IMR-90 (cell line): ENCODE data around the gene TASP1. TPM values are rescaled to one million over a fixed set of nuclear protein-coding genes. Genes with fewer than 3 reads are reported as not detected.

Source experiments
- ATAC-seq: fragments of 200-7000 bp; cut with Tn5 transposase; 2 replicates; pipeline ENCODE4 v1.9.1; 2020; ENCODE audit warnings: low read depth, mild to moderate bottlenecking, moderate library complexity
- BruUV-seq: library from RNA; stranded (reverse); fragments of 400-500 nt; replicated peaks from 2 replicates; lab custom pipeline; 2021; lab: Mats Ljungman, UMichigan
- CTCF ChIA-PET: fragments of 300-600 bp; formaldehyde crosslinking; extraction: SDS; loops from one replicate; lab custom pipeline; 2021; ENCODE audit warnings: antibody characterized with exemption; lab: Yijun Ruan, JAX
- POLR2A ChIA-PET: fragments of 300-600 bp; sonication (Branson Sonifier 250); formaldehyde crosslinking; loops from one replicate; lab custom pipeline; 2022; ENCODE audit warnings: antibody characterized with exemption; ENCODE audit not compliant: unreplicated experiment; lab: Charles Lee
- DNase-seq: peaks from one replicate; pipeline ENCODE4 v3.0.0; 2013
- H2AFZ ChIP-seq: replicated peaks from 2 replicates; pipeline ENCODE3; 2013; ENCODE audit warnings: low read length, mild to moderate bottlenecking; ENCODE audit not compliant: poor library complexity
- H2AK5ac ChIP-seq: 2 replicates; pipeline ENCODE4 v1.6.1; 2013; ENCODE audit warnings: low read depth, low read length, inconsistent platforms
- H2AK9ac ChIP-seq: replicated peaks from 2 replicates; pipeline ENCODE3; 2013; ENCODE audit warnings: mild to moderate bottlenecking, low read depth, low read length, moderate library complexity; ENCODE audit not compliant: poor library complexity
- H2BK120ac ChIP-seq: 2 replicates; pipeline ENCODE4 v1.6.1; 2013; ENCODE audit warnings: low read depth, low read length, inconsistent platforms
- H2BK15ac ChIP-seq: 3 replicates; pipeline ENCODE4 v1.6.1; 2013; ENCODE audit warnings: low read depth, low read length, inconsistent platforms
- H2BK20ac ChIP-seq: 2 replicates; pipeline ENCODE4 v1.6.1; 2013; ENCODE audit warnings: low read depth, mild to moderate bottlenecking, inconsistent platforms, low read length, moderate library complexity
- H2BK5ac ChIP-seq: 2 replicates; pipeline ENCODE4 v1.6.1; 2013; ENCODE audit warnings: mild to moderate bottlenecking, low read depth, low read length, inconsistent platforms; ENCODE audit not compliant: poor library complexity, severe bottlenecking
- H3K14ac ChIP-seq: replicated peaks from 2 replicates; pipeline ENCODE4 v1.6.1; 2013; ENCODE audit warnings: low read depth, low read length, inconsistent platforms
- H3K18ac ChIP-seq: 2 replicates; pipeline ENCODE4 v1.6.1; 2013; ENCODE audit warnings: low read depth, low read length, control low read depth
- H3K23ac ChIP-seq: 2 replicates; pipeline ENCODE4 v1.6.1; 2013; ENCODE audit warnings: low read depth, low read length, inconsistent platforms
- H3K27ac ChIP-seq: 2 replicates; pipeline ENCODE4 v1.5.1; 2013; ENCODE audit warnings: mild to moderate bottlenecking, control low read depth, low read length; ENCODE audit not compliant: insufficient read depth
- H3K27me3 ChIP-seq: 2 replicates; pipeline ENCODE4 v1.6.1; 2013; ENCODE audit warnings: low read length; ENCODE audit not compliant: control insufficient read depth, insufficient read depth
- H3K36me3 ChIP-seq: 2 replicates; pipeline ENCODE4 v1.6.1; 2013; ENCODE audit warnings: low read length, mixed read lengths; ENCODE audit not compliant: control insufficient read depth, insufficient read depth
- H3K4ac ChIP-seq: 2 replicates; pipeline ENCODE4 v1.6.1; 2013; ENCODE audit warnings: low read depth, low read length, inconsistent platforms
- H3K4me1 ChIP-seq: 2 replicates; pipeline ENCODE4 v1.6.1; 2013; ENCODE audit warnings: low read length, mixed read lengths; ENCODE audit not compliant: control insufficient read depth, insufficient read depth
- H3K4me2 ChIP-seq: 2 replicates; pipeline ENCODE4 v1.6.1; 2013; ENCODE audit warnings: low read depth, mild to moderate bottlenecking, control low read depth, low read length, moderate library complexity
- H3K4me3 ChIP-seq: 2 replicates; pipeline ENCODE4 v1.5.1; 2013; ENCODE audit warnings: low read depth, mild to moderate bottlenecking, control low read depth, low read length, moderate library complexity; ENCODE audit not compliant: insufficient read depth
- H3K56ac ChIP-seq: 2 replicates; pipeline ENCODE4 v1.6.1; 2013; ENCODE audit warnings: low read length, inconsistent platforms; ENCODE audit not compliant: insufficient read depth; ENCODE audit errors: extremely low read depth
- H3K79me1 ChIP-seq, 2 experiments: 2 replicates each; pipeline ENCODE4 v1.6.1; 2013; ENCODE audit warnings: low read length in 2 of 2, inconsistent platforms in 1 of 2, low read depth in 1 of 2
- H3K9ac ChIP-seq: 2 replicates; pipeline ENCODE4 v1.6.1; 2013; ENCODE audit warnings: low read depth, low read length, control low read depth
- H3K9me1 ChIP-seq: 2 replicates; pipeline ENCODE4 v1.6.1; 2013; ENCODE audit warnings: low read length, inconsistent platforms; ENCODE audit not compliant: insufficient read depth
- H3K9me3 ChIP-seq: 2 replicates; pipeline ENCODE4 v1.6.1; 2013; ENCODE audit warnings: low read length; ENCODE audit not compliant: control insufficient read depth, insufficient read depth
- H4K20me1 ChIP-seq: 2 replicates; pipeline ENCODE4 v1.6.1; 2013; ENCODE audit warnings: low read length, inconsistent platforms; ENCODE audit not compliant: insufficient read depth
- H4K5ac ChIP-seq: 2 replicates; pipeline ENCODE4 v1.6.1; 2013; ENCODE audit warnings: mild to moderate bottlenecking, low read depth, low read length, control low read depth
- H4K8ac ChIP-seq, 2 experiments: 2 replicates each; pipeline ENCODE4 v1.6.1; 2013; ENCODE audit warnings: low read depth in 2 of 2, low read length in 2 of 2, control low read depth in 1 of 2, inconsistent platforms in 1 of 2
- H4K91ac ChIP-seq: 2 replicates; pipeline ENCODE4 v1.6.1; 2013; ENCODE audit warnings: low read depth, low read length, inconsistent platforms; ENCODE audit not compliant: insufficient read depth
- CEBPB ChIP-seq: IDR thresholded peaks from 2 replicates; pipeline ENCODE4 v1.6.1; 2012; ENCODE audit warnings: low read depth, low read length, improper control_type of control experiment
- CHD1 ChIP-seq: IDR thresholded peaks from 2 replicates; pipeline ENCODE4 v1.6.1; 2012; ENCODE audit warnings: low read depth, low read length, improper control_type of control experiment
- MAFK ChIP-seq: IDR thresholded peaks from 2 replicates; pipeline ENCODE4 v1.6.1; 2012; ENCODE audit warnings: low read depth, low read length, improper control_type of control experiment
- NFE2L2 ChIP-seq: fragments of 150-350 bp; IDR thresholded peaks from 2 replicates; pipeline ENCODE4 v1.6.1; 2016; ENCODE audit warnings: low read depth, mild to moderate bottlenecking, low read length
- RCOR1 ChIP-seq: IDR thresholded peaks from 2 replicates; pipeline ENCODE4 v1.6.1; 2012; ENCODE audit warnings: mild to moderate bottlenecking, low read length, improper control_type of control experiment; ENCODE audit not compliant: insufficient replicate concordance
- RFX5 ChIP-seq: IDR thresholded peaks from 2 replicates; pipeline ENCODE4 v1.8.0; 2012; ENCODE audit warnings: low read depth, mild to moderate bottlenecking, low read length, moderate library complexity
- WGBS, 2 experiments: methylation state at CpG; one replicate each; pipeline versions ENCODE4 v1.1.5 to v1.1.7; 2013; ENCODE audit warnings: missing lambda C conversion rate in 2 of 2; ENCODE audit not compliant: insufficient read length in 1 of 2; ENCODE audit errors: extremely low coverage in 2 of 2; 5-methylcytosine and 5-hydroxymethylcytosine counted together
- dilution Hi-C: fragments of 300-500 bp; cut with HindIII; formaldehyde crosslinking; loops from one replicate; pipeline ENCODE4 v1.14.3; 2018; ENCODE audit warnings: low sequenced_read_pairs; ENCODE audit not compliant: unreplicated experiment
- in situ Hi-C: fragments of 300-500 bp; cut with MboI; formaldehyde crosslinking; loops from 3 replicates; pipeline ENCODE4 v1.14.3; 2019; ENCODE audit warnings: low sequenced_read_pairs, inconsistent platforms, mixed read lengths
- intact Hi-C: fragments of 100-400 bp; cut with micrococcal nuclease; formaldehyde crosslinking; loops from 2 replicates; pipeline ENCODE4 v1.10.0; 2022
- polyA plus RNA-seq, 3 experiments: library from polyadenylated mRNA; depleted of rRNA; stranded (reverse); fragments of >200 nt; gene quantifications; 2 replicates each; pipeline ENCODE4 v1.2.3, GENCODE V29; 2012; ENCODE audit warnings: low replicate concordance in 1 of 3
- total RNA-seq: library from RNA; depleted of rRNA; stranded (reverse); fragments of >200 nt; gene quantifications from 2 replicates; pipeline ENCODE4 v1.2.3, GENCODE V29; 2012
- TF ChIP-seq, protein P1 (sequence below): conservative IDR thresholded peaks from 2 replicates; pipeline ENCODE4 v1.5.1; 2012; ENCODE audit warnings: mild to moderate bottlenecking, low read depth, low read length, improper control_type of control experiment

The TASP1 gene
- total and polyA plus RNA-seq, 2 of the 4 experiments (the other 2 are of a cell fraction): 3.9 to 7.9 TPM

DNA sequence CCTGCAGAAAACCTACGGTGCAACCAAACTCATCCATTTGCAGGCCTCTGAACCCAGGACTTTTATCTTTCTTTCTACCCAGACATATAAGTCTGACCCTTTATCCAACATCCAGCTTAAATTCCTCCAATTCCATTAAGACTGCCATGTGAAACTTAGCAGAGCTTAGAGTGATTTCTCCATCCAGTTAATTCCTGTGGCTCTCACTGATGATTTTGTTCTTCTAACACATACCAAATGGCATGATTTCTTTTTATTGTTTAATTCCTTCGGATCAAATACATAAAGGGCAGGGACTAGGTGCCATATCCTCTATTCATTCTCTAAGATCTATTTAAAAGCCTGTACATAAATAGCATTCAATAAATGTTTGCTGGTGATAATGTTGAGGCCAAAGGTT, 92.9 kb downstream of the TASP1 start:
- Histone ChIP-seq H4K5ac (no peak overlapping the region), H2AK5ac (no peak overlapping the region), H3K9me1 (no peaks in the 10 kb centered on the region), H3K27me3 (no peaks in the 10 kb centered on the region), H3K4me1 (peaks cover 2% of the 10 kb centered on the region; the same call in 1 of the 2 replicates), H3K18ac (peak overlapping the region; percentile 69; the same call in 1 of the 2 replicates), H3K4me3 (no peak overlapping the region), H3K14ac (no peak overlapping the region), H3K4me2 (no peak overlapping the region), H2AFZ (no peak overlapping the region), H3K23ac (no peak overlapping the region), H3K56ac (no peak overlapping the region), H3K4ac (no peak overlapping the region), H3K27ac (peak overlapping the region; percentile 21; the same call in 1 of the 2 replicates), H4K91ac (no peak overlapping the region), H2BK20ac (no peak overlapping the region), H2AK9ac (no peak overlapping the region), H3K9ac (no peak overlapping the region), H4K20me1 (no peaks in the 10 kb centered on the region), H4K8ac (no peak overlapping the region), H3K9me3 (no peaks in the 10 kb centered on the region), H2BK120ac (no peak overlapping the region), H2BK15ac (no peak overlapping the region), H3K79me1 (no peaks in the 10 kb centered on the region; a peak in 1 of 4 replicates), H2BK5ac (peak overlapping the region; percentile 0), H3K36me3 (no peaks in the 10 kb centered on the region)
- WGBS, 2 experiments: 100% methylated on average over 1 of the region's 2 CpGs; no CpG with 5 or more reads in 1 of the 2 experiments
- DNase-seq (no peak), ATAC-seq (peak; percentile 71)
- ChIA-PET CTCF (interaction anchor here (0.6 to 5.1 kb wide), 13 partner anchors 8 to 228 kb away, joined by 3 to 28 read pairs (median 7); no protein-coding TSS in a partner anchor), POLR2A (no interaction called here)
- in situ Hi-C loops (loop anchor here (10.0 kb wide), 1 partner anchor 431 kb away; no protein-coding TSS in a partner anchor), dilution Hi-C loops (no loop called here), intact Hi-C loops (loop anchor here (1.0 to 5.0 kb wide), 7 partner anchors 86 to 575 kb away; no protein-coding TSS in a partner anchor)
- no peak for TF ChIP-seq RFX5
- TF ChIP-seq NFE2L2: no peak
- no peak for TF ChIP-seq MAFK
- TF ChIP-seq RCOR1: no peak
- TF ChIP-seq, protein P1, sequence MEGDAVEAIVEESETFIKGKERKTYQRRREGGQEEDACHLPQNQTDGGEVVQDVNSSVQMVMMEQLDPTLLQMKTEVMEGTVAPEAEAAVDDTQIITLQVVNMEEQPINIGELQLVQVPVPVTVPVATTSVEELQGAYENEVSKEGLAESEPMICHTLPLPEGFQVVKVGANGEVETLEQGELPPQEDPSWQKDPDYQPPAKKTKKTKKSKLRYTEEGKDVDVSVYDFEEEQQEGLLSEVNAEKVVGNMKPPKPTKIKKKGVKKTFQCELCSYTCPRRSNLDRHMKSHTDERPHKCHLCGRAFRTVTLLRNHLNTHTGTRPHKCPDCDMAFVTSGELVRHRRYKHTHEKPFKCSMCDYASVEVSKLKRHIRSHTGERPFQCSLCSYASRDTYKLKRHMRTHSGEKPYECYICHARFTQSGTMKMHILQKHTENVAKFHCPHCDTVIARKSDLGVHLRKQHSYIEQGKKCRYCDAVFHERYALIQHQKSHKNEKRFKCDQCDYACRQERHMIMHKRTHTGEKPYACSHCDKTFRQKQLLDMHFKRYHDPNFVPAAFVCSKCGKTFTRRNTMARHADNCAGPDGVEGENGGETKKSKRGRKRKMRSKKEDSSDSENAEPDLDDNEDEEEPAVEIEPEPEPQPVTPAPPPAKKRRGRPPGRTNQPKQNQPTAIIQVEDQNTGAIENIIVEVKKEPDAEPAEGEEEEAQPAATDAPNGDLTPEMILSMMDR: no peak
- TF ChIP-seq CHD1: no peak
- TF ChIP-seq CEBPB: no peak
- BruUV-seq: no TSS peak
